Naive thymus-derived CD4-positive, alpha-beta T cell (primary cell): ENCODE results near the gene RSPRY1. TPM values are rescaled to one million over a fixed set of nuclear protein-coding genes. Genes with fewer than 3 reads are reported as not detected.

Source experiments
- ATAC-seq: fragments of 150-1000 bp; cut with Tn5 transposase; 2 replicates; pipeline ENCODE4 v1.10.0; 2021; ENCODE audit warnings: mild to moderate bottlenecking, moderate library complexity
- CTCF ChIA-PET: fragments of 350-600 bp; sonication (Branson Sonifier 250); formaldehyde crosslinking; loops from one replicate; lab custom pipeline; 2021; ENCODE audit warnings: antibody characterized with exemption; lab: Charles Lee
- POLR2A ChIA-PET: fragments of 350-600 bp; sonication (Branson Sonifier 250); formaldehyde crosslinking; loops from one replicate; lab custom pipeline; 2021; ENCODE audit warnings: antibody characterized with exemption, inconsistent platforms; lab: Charles Lee
- DNase-seq, 9 donors: peaks; one replicate each; pipeline versions ENCODE4 v3.0.0 to v3.0.0-alpha.2; 2020 to 2022; ENCODE audit warnings: mixed read lengths in 1 of 9
- H3K27ac ChIP-seq: one replicate; pipeline ENCODE4 v1.7.0; 2013; ENCODE audit warnings: mild to moderate bottlenecking, low read depth, low read length, moderate library complexity
- H3K27me3 ChIP-seq, 2 donors: one replicate each; pipeline ENCODE4 v1.7.0; 2013; ENCODE audit warnings: low read length in 2 of 2, mild to moderate bottlenecking in 2 of 2, moderate library complexity in 2 of 2; ENCODE audit not compliant: control insufficient read depth in 2 of 2, insufficient read depth in 2 of 2
- H3K36me3 ChIP-seq, 3 experiments: 1 replicate in 2 of 3; 2 replicates in 1 of 3; pipeline ENCODE4 v1.7.0; 2013; ENCODE audit warnings: low read length in 3 of 3, mild to moderate bottlenecking in 3 of 3, moderate library complexity in 1 of 3; ENCODE audit not compliant: insufficient read depth in 3 of 3, control insufficient read depth in 2 of 3
- H3K4me1 ChIP-seq, 2 donors: one replicate each; pipeline ENCODE4 v1.7.0; 2013; ENCODE audit warnings: low read length in 2 of 2, mild to moderate bottlenecking in 2 of 2, moderate library complexity in 1 of 2; ENCODE audit not compliant: control insufficient read depth in 2 of 2, insufficient read depth in 2 of 2
- H3K4me3 ChIP-seq: 2 replicates; pipeline ENCODE4 v1.7.0; 2013; ENCODE audit warnings: mild to moderate bottlenecking, low read length
- H3K9me3 ChIP-seq, 3 experiments: 1 replicate in 2 of 3; 2 replicates in 1 of 3; pipeline ENCODE4 v1.7.0; 2013; ENCODE audit warnings: low read length in 3 of 3; ENCODE audit not compliant: control insufficient read depth in 2 of 3
- H3K27ac Mint-ChIP-seq, 9 donors: one replicate each; pipeline ENCODE4 v1.8.0; 2020 to 2022; ENCODE audit warnings: mixed read lengths in 9 of 9, mild to moderate bottlenecking in 8 of 9, moderate library complexity in 5 of 9, inconsistent platforms in 2 of 9
- H3K27me3 Mint-ChIP-seq, 5 donors: one replicate each; pipeline ENCODE4 v1.8.0; 2021 to 2022; ENCODE audit warnings: mixed read lengths in 5 of 5, mild to moderate bottlenecking in 1 of 5
- H3K36me3 Mint-ChIP-seq, 5 donors: one replicate each; pipeline ENCODE4 v1.8.0; 2020 to 2022; ENCODE audit warnings: mixed read lengths in 5 of 5, mild to moderate bottlenecking in 3 of 5, inconsistent platforms in 1 of 5
- H3K4me1 Mint-ChIP-seq, 7 donors: one replicate each; pipeline ENCODE4 v1.8.0; 2020 to 2022; ENCODE audit warnings: mixed read lengths in 7 of 7, mild to moderate bottlenecking in 3 of 7, inconsistent platforms in 1 of 7
- H3K4me3 Mint-ChIP-seq, 10 donors: one replicate each; pipeline ENCODE4 v1.8.0; 2020 to 2022; ENCODE audit warnings: mild to moderate bottlenecking in 10 of 10, mixed read lengths in 10 of 10, moderate library complexity in 6 of 10, inconsistent platforms in 2 of 10
- H3K9me3 Mint-ChIP-seq, 11 donors: one replicate each; pipeline ENCODE4 v1.8.0; 2020 to 2022; ENCODE audit warnings: mixed read lengths in 11 of 11, mild to moderate bottlenecking in 4 of 11, inconsistent platforms in 1 of 11, moderate library complexity in 1 of 11
- intact Hi-C, 2 donors: fragments of 100-400 bp; cut with micrococcal nuclease; formaldehyde crosslinking; loops; one replicate each; pipeline ENCODE4 v1.15.1; 2023
- polyA plus RNA-seq, 2 donors: library from polyadenylated mRNA; unstranded; fragments of 300-500 nt; fragmentation: Illumina TruSeq; gene quantifications; one replicate each; pipeline ENCODE4 v1.2.3, GENCODE V29; 2021
- total RNA-seq, 6 experiments: library from RNA in 5 of 6; stranded (reverse) in 5 of 6; gene quantifications; 1 replicate in 5 of 6; 2 replicates in 1 of 6; pipeline ENCODE4 v1.2.3 and lab custom pipeline; 2021 to 2026

The RSPRY1 gene
- total and polyA plus RNA-seq, 7 experiments from 2014 or later = 22.2 to 40.5 (median 33.6) TPM

- Mint-ChIP-seq H3K9me3 (no peaks in the 10 kb centered on the region), H3K27me3 (no peaks in the 10 kb centered on the region), H3K4me3 (no peak overlapping the region), H3K36me3 (peaks cover 10 to 34% (median 16%) of the 10 kb centered on the region in 5 donors), H3K27ac (no peak overlapping the region), H3K4me1 (peaks cover under 1 to 13% (median 2%) of the 10 kb centered on the region in 7 donors)
- no peaks in the 10 kb centered on the region for H3K27me3 ChIP-seq
- no peak for DNase-seq
- intact Hi-C loops = no loop called here
- no peaks in the 10 kb centered on the region for H3K9me3 ChIP-seq
- no peak overlapping the region for H3K27ac ChIP-seq
- no peak for ATAC-seq
- H3K36me3 ChIP-seq = peaks cover 5 to 29% (median 8%) of the 10 kb centered on the region in 3 experiments
- H3K4me3 ChIP-seq = no peak overlapping the region
- H3K4me1 ChIP-seq = peaks cover 1 to 2% of the 10 kb centered on the region in 2 donors
- ChIA-PET CTCF (no interaction called here), POLR2A (no interaction called here)
These were observed 53.0 kb downstream of the RSPRY1 start for GRCh38 chr16:57239107-57239506.

- H3K27me3 Mint-ChIP-seq = no peaks in the 10 kb centered on the region
- no peak overlapping the region for H3K4me3 ChIP-seq
- no peaks in the 10 kb centered on the region for H3K27me3 ChIP-seq
- DNase-seq (no peak), ATAC-seq (no peak)
- CTCF ChIA-PET = interaction anchor here (0.5 to 2.3 kb wide), 2 partner anchors 62 to 176 kb away, joined by 3 to 12 read pairs; no protein-coding TSS in a partner anchor
- H3K4me1 ChIP-seq = peaks cover 5 to 6% of the 10 kb centered on the region in 2 donors
- intact Hi-C loops = loop anchor here in 1 of 2 donors (10.0 kb wide), 1 partner anchor 146 kb away; the partner anchor contains the start of gene CPNE2
- H3K9me3 Mint-ChIP-seq = no peaks in the 10 kb centered on the region
- peaks cover 4 to 21% (median 7%) of the 10 kb centered on the region in 5 donors for H3K36me3 Mint-ChIP-seq
- H3K36me3 ChIP-seq = peaks cover 0 to 13% (median 0%) of the 10 kb centered on the region in 3 experiments
- H3K4me3 Mint-ChIP-seq = peak overlapping the region in 1 of 10 donors; percentile 1
- peaks cover 9 to 21% (median 13%) of the 10 kb centered on the region in 7 donors for H3K4me1 Mint-ChIP-seq
- no peaks in the 10 kb centered on the region for H3K9me3 ChIP-seq
- peak overlapping the region in 6 of 9 donors; percentile 3 to 60 (median 41) for H3K27ac Mint-ChIP-seq
- POLR2A ChIA-PET = no interaction called here
- no peak overlapping the region for H3K27ac ChIP-seq
These were observed 54.7 kb downstream of the RSPRY1 start for GRCh38 chr16:57240851-57241250.

GRCh38 chr16:57242650-57243049, 56.5 kb downstream of the RSPRY1 start:
- peak overlapping the region in 1 of 10 donors; percentile 16 for H3K4me3 Mint-ChIP-seq
- peak overlapping the region in 3 of 9 donors; percentile 12 to 43 (median 28) for H3K27ac Mint-ChIP-seq
- H3K9me3 ChIP-seq = no peaks in the 10 kb centered on the region
- H3K27ac ChIP-seq = no peak overlapping the region
- H3K27me3 Mint-ChIP-seq = no peaks in the 10 kb centered on the region
- intact Hi-C loops = loop anchor here in 1 of 2 donors (10.0 kb wide), 1 partner anchor 148 kb away; the partner anchor contains the start of gene CPNE2
- peaks cover 14 to 25% (median 17%) of the 10 kb centered on the region in 7 donors for H3K4me1 Mint-ChIP-seq
- DNase-seq (no peak), ATAC-seq (no peak)
- no peaks in the 10 kb centered on the region for H3K9me3 Mint-ChIP-seq
- H3K4me3 ChIP-seq = no peak overlapping the region
- no peaks in the 10 kb centered on the region for H3K27me3 ChIP-seq
- ChIA-PET CTCF (interaction anchor here (1.2 kb wide), 1 partner anchor 57 kb away, joined by 3 read pairs; no protein-coding TSS in a partner anchor), POLR2A (interaction anchor here (0.7 to 0.9 kb wide), 5 partner anchors 13 to 609 kb away, joined by 3 to 4 read pairs (median 3); no protein-coding TSS in a partner anchor)
- peaks cover 0 to 19% (median 0%) of the 10 kb centered on the region in 5 donors for H3K36me3 Mint-ChIP-seq
- H3K4me1 ChIP-seq = peaks cover 5 to 6% of the 10 kb centered on the region in 2 donors
- peaks cover 0 to 14% (median 0%) of the 10 kb centered on the region in 3 experiments for H3K36me3 ChIP-seq

DNA sequence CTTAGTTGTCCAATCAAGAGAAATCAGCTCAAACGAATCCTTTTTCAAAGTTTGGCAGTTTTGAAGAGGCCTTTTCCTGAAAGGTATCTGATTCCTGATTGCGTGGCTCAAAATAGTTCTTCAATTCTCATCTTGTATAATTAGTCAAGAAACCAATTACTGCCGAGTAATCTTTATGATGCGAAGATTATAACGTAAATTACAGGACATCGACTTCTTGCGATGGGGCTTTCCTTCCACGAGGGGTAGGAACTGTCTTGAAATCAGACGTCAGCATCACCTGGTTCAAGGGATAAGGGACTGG, 58.3 kb downstream of the RSPRY1 start:
- no peak for ATAC-seq
- Histone ChIP-seq H3K4me1 (peaks cover 5 to 6% of the 10 kb centered on the region in 2 donors), H3K36me3 (peaks cover 0 to 20% (median 5%) of the 10 kb centered on the region in 3 experiments), H3K27ac (peak overlapping the region; percentile 84), H3K4me3 (peak overlapping the region; percentile 44), H3K9me3 (no peaks in the 10 kb centered on the region), H3K27me3 (no peaks in the 10 kb centered on the region)
- Mint-ChIP-seq H3K27ac (peak overlapping the region; percentile 88 to 97 (median 93)), H3K27me3 (no peaks in the 10 kb centered on the region), H3K9me3 (no peaks in the 10 kb centered on the region), H3K36me3 (peaks cover 0 to 12% (median 11%) of the 10 kb centered on the region in 5 donors), H3K4me3 (peak overlapping the region; percentile 81 to 97 (median 89)), H3K4me1 (peaks cover 14 to 25% (median 17%) of the 10 kb centered on the region in 7 donors)
- ChIA-PET CTCF (interaction anchor here (0.9 to 2.5 kb wide), 4 partner anchors 15 to 275 kb away, joined by 3 to 13 read pairs (median 4); no protein-coding TSS in a partner anchor), POLR2A (interaction anchor here (0.7 to 5.0 kb wide), 8 partner anchors 10 to 203 kb away, joined by 3 to 35 read pairs (median 6); partner anchors contain the start of genes CIAPIN1, COQ9, PLLP and PSME3IP1)
- intact Hi-C loops = loop anchor here (1.0 to 10.0 kb wide), 6 partner anchors 40 to 884 kb away; partner anchors contain the start of genes CFAP20 (in 1 of the 2), CPNE2 (in 1 of the 2), PLLP (in 1 of the 2) and PSME3IP1 (in 1 of the 2)
- no peak for DNase-seq

GRCh38 chr16:57244767-57245471, 58.8 kb downstream of the RSPRY1 start, which contains the start of gene ARL2BP:
Gene ARL2BP (plus strand): TSS chr16:57245259. CDS start chr16:57245368, 109 bp downstream.
- Mint-ChIP-seq H3K27ac (peak within 1 kb of the TSS; percentile 88 to 97 (median 93)), H3K36me3 (peaks cover 0 to 16% (median 11%) of the 10 kb centered on the region in 5 donors), H3K9me3 (no peaks in the 10 kb centered on the region)

More at GRCh38 chr16:57244767-57245471, 58.8 kb downstream of the RSPRY1 start, which contains the start of gene ARL2BP:
- DNase-seq (peak; percentile 90 to 98 (median 96)), ATAC-seq (peak; percentile 97)
- H3K27me3 ChIP-seq = no peaks in the 10 kb centered on the region
- no peaks in the 10 kb centered on the region for H3K27me3 Mint-ChIP-seq
- H3K9me3 ChIP-seq = no peaks in the 10 kb centered on the region
- peak within 1 kb of the TSS; percentile 81 to 97 (median 89) for H3K4me3 Mint-ChIP-seq
- H3K4me1 Mint-ChIP-seq = peaks cover 14 to 25% (median 17%) of the 10 kb centered on the region in 7 donors
- ChIA-PET CTCF (interaction anchor here (0.9 to 2.5 kb wide), 5 partner anchors 14 to 275 kb away, joined by 3 to 13 read pairs (median 3); no protein-coding TSS in a partner anchor), POLR2A (interaction anchor here (0.7 to 5.0 kb wide), 13 partner anchors 10 to 202 kb away, joined by 3 to 35 read pairs (median 4); partner anchors contain the start of genes CIAPIN1, COQ9, PLLP and PSME3IP1)
- peaks cover 5 to 6% of the 10 kb centered on the region in 2 donors for H3K4me1 ChIP-seq
- peak within 1 kb of the TSS; percentile 84 for H3K27ac ChIP-seq
- H3K36me3 ChIP-seq = peaks cover 0 to 25% (median 10%) of the 10 kb centered on the region in 3 experiments
- intact Hi-C loops = loop anchor here (1.0 to 10.0 kb wide), 12 partner anchors 22 to 884 kb away; partner anchors contain the start of genes PLLP (in 2 of the 2), PSME3IP1 (in 2 of the 2), RSPRY1 (in 2 of the 2) and CFAP20 (in 1 of the 2)
- peak within 1 kb of the TSS; percentile 44 for H3K4me3 ChIP-seq
